Cardiac atrium fibroblast (primary cell): ENCODE data around the gene ATOX1. TPM values are rescaled to one million over a fixed set of nuclear protein-coding genes. Genes with fewer than 3 reads are reported as not detected.

Source experiments
- total RNA-seq: library from RNA; depleted of rRNA; stranded (reverse); fragments of >200 nt; gene quantifications from 2 replicates; pipeline ENCODE4 v1.2.3, GENCODE V29; 2015

ATOX1 gene, protein sequence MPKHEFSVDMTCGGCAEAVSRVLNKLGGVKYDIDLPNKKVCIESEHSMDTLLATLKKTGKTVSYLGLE
- total RNA-seq: 108 and 161 TPM in 2 replicates

DNA sequence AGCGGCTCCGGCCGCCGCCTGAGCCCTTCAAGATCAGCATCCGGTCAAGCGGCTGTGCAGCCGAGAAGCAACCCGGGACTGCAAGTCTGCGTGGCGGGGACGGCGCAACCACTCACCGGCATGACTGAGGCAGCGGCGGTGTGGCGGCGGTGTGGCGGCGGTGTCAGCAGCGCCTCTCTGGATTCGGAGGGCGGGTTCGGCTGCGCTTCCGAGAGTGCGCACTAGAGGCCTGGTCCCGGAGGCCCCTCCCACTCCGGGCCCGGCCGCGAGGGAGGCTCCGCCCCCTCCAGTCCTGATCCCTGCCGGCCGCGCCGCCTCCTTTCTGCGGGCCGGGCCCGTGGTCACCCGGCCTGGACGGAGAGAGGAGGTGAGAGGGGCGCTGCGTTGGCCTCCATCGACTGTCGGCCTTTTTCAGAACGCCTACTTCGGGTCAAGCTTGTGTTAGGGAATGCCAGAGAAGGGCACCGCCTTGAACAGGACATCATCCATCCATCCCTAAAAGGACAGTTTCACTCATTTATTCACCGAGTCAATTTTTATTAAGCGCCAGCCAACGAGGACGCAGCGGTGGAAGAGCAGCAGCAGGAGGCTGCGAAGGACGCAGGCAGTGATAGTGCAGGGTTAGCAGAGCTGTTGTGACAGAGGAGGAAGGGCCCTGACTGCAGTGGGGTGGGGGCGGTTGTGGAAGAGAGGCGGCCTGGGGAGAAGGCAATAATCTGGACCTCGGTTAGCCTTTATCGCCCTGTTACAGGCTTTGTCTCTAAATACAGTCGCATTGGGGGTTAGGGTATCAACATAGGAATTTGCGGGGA lies at the start of gene ATOX1:
TSS of gene ATOX1 (minus strand) at position 202 of the 812 bp plus-strand sequence. CDS start at position 122, 80 bp downstream.

DNA sequence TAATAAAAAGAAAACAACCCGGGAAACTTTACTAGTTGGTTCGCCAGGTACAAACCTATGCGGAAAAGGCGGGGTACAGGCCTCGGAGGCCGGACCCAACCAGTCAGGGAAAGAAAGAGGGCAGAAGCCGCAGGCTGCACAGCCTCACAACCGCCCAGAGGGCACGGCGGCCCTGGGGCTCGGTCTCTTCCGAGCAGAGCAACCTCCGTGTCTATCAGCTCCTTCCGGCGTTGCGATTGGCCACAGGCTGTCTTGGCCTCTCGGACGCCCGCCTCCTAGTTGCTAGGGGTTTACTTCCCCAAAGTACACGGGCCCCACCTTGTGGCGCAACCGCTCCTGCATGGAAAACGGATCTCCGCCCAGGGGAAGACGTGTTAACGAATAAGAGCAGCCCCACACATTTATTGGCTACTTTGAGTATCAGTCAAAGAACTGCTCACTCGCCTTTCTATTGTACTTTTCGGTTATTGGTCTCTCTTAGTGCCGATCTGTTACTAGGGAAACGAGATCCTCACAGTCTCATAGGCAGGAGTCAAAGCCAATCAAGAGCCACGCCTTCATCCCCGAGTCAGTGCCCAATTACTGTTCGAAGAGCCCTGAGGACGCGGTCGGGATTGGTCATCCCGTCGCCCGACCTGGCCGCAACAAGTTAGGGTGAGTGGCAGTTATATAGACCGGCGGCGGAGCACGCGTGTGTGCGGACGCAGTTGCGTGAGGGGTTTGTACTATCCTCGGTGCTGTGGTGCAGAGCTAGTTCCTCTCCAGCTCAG lies 13.0 kb upstream of the ATOX1 start, which contains the start of gene G3BP1:
TSS of gene G3BP1 (plus strand) at position 696 of the 770 bp plus-strand sequence. CDS start 14,667 bp downstream, outside the sequence.

Other genes starting within 250 kb of the ATOX1 start
- not detected in 2 replicates for gene FAT2, start 167.3 kb downstream of the ATOX1 start, total RNA-seq
- gene SPARC, start 71.7 kb downstream of the ATOX1 start, total RNA-seq: 3,183 and 3,236 TPM in 2 replicates
- 88.8 and 108 TPM in 2 replicates for gene G3BP1, start 13.3 kb upstream of the ATOX1 start, total RNA-seq
- not detected in 2 replicates for gene GLRA1, start 166.2 kb upstream of the ATOX1 start, total RNA-seq